Keratinocyte (primary cell): Measurements from ENCODE around the gene SLC34A3.
A peak's percentile ranks its signal among the peaks of the same experiment; 100 is the strongest.

ENCODE experiments used
- EZH2 ChIP-seq: IDR thresholded peaks from one replicate; pipeline ENCODE4 v1.6.1; 2012; ENCODE audit warnings: inconsistent platforms, mild to moderate bottlenecking, low read length, moderate library complexity
- TF ChIP-seq, protein P1 (sequence below), 3 experiments: IDR thresholded peaks in 1 of 3; conservative IDR thresholded peaks in 1 of 3; optimal IDR thresholded peaks in 1 of 3; 2 replicates in 2 of 3; 3 replicates in 1 of 3; pipeline versions ENCODE3 to v1.5.1; 2011; ENCODE audit warnings: low read length in 3 of 3, mild to moderate bottlenecking in 3 of 3, moderate library complexity in 2 of 3, control low read depth in 1 of 3, inconsistent platforms in 1 of 3; ENCODE audit not compliant: insufficient read depth in 2 of 3; ENCODE audit errors: extremely low read depth in 1 of 3

DNA sequence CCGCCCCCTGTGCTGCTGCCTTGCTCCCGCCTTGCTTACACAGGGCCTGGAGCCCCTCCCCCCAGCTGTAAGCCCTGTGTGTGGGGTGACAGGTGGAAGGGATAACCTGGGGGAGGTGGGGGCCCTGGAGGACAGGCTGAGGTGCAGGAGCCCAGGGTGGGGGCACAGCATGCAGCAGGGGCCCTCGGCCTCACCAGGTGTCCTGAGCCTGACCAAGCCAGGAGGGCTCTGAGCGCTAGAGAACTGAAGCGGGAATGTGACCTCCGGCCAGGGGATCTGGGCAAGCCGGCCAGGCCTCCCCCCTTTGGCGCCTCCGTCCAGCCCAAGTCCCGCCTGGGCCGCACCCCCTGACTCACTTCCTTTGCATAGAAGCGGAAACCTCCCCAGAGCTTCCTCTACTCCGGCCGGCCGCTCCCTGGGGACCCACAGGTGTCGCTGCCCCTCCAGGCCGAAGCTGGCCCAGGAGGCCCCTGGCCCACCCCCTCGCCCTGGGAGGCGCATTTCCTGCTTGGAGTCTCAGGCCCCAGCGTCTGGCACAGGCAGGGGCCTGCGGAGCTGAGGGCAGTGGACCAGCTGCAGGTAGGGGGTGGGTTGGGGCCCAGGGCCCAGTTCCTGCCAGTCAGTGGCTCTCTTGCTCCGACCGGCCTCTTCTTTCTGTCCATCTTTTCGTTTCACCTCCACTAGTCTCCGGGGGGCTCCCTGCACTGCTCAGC, 46.8 kb downstream of the SLC34A3 start, which contains the start of gene TOR4A:
- TF ChIP-seq, protein P1, sequence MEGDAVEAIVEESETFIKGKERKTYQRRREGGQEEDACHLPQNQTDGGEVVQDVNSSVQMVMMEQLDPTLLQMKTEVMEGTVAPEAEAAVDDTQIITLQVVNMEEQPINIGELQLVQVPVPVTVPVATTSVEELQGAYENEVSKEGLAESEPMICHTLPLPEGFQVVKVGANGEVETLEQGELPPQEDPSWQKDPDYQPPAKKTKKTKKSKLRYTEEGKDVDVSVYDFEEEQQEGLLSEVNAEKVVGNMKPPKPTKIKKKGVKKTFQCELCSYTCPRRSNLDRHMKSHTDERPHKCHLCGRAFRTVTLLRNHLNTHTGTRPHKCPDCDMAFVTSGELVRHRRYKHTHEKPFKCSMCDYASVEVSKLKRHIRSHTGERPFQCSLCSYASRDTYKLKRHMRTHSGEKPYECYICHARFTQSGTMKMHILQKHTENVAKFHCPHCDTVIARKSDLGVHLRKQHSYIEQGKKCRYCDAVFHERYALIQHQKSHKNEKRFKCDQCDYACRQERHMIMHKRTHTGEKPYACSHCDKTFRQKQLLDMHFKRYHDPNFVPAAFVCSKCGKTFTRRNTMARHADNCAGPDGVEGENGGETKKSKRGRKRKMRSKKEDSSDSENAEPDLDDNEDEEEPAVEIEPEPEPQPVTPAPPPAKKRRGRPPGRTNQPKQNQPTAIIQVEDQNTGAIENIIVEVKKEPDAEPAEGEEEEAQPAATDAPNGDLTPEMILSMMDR (optimal IDR thresholded peaks at IDR 0.05 in 1 of 3, IDR thresholded peaks at IDR 0.05 in 1 of 3, conservative IDR thresholded peaks at IDR 0.05 in 1 of 3; ENCODE audit: extremely low read depth in 1 of 3, insufficient read depth in 2 of 3, low read length in 3 of 3), result peak in 1 of 3 experiments; percentile 19
- TF ChIP-seq EZH2, result no peak
